NCI-H2029 treated with DMSO at 0.1 percent for 48 hours (cell line): ENCODE results near the gene IRF2.

Source experiments
- DNase-seq: peaks from one replicate; lab custom pipeline; 2025; lab: John Stamatoyannopoulos, UW

IRF2 gene

DNA sequence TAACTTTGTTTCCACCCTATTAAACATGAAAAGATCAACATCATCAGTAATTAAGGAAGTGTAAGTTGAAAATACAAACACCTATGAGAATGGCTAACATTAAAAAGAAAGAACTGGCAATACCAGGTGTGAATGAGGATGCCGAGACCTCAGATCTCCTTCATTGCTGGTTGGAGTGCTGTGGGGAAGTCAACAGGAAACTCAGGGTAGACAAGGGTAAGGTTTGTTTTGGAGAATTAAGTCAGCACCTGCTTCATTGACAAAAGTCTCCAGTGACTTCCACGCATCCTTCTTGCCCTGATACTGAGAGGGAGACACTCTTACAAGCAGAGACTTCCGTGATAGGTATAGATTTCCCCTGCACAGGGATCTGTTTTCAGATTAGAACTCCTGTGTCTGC, 106.1 kb downstream of the IRF2 start:
- no peak for DNase-seq

DNA sequence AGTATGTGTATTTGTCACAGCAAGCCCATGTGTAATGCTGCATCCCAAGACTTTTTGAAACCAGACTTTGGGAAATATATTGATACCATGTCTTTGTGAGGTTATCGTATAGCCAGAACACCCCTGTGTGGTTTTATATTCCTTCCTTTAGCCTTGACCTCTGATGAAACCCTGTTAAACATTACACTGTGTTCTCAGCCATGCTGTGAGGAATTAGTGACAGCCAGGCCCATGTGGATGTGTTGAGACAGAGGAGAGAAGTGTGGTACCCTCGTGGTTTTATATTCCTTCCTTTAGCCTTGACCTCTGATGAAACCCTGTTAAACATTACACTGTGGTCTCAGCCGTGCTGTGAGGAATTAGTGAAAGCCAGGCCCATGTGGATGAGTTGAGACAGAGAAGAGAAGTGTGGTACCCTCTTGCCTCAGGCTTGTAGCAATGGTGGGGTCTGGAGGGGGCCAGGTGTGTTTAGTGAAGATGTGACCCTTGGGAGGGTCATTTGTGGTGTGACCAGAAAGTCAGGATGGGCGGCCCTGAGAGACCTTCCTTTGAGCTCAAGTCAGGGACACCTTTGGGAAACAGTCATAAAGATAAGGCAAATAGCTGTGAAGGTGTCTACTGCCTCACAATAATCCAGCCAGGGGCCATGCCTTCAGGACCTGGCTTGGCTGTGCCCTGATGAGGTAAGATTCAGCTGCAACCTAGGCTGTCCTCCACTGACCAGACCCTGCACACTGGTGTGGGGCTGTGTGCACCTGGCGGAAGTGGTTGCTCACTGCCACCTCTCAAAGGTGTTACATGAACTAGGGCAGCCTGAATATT, 110.0 kb downstream of the IRF2 start:
- no peak for DNase-seq

DNA sequence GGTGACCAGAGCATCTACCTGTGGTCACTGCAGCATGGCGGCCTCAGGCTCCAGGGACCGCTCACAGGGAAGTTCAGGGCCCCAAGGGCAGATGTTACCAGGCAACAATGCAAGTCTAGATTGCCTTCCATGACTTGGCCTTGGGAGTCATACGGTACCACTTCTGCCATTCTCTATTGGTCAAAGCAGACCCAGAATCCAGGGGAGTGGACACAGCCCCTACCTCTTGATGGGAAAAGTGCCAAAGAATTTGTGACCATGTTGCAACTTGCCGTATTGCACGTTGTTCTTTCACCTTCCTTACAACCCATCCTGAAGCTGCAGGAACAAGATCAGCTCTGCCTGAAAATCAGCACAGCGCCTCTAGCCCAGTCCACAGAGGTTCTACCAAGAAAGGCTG, 111.1 kb downstream of the IRF2 start:
- DNase-seq = no peak

DNA sequence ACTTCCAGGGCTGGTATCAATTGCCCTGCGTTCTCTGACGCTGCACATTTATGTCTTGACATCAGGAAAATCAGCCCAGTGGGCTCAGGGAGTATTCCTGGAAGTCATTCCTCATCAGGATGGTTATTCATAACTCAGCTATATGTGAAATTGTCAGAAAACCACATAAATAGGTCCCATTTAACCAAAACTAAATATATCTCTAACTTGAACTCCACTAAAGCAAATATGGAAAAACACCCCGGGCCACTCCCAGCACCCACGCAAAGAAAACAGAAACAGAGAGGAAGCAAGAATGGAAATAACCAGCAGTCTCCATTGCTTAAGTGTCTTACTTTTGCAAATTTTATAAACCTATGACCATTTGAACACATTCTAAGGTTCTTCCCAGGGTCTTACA, 112.0 kb downstream of the IRF2 start:
- no peak for DNase-seq

DNA sequence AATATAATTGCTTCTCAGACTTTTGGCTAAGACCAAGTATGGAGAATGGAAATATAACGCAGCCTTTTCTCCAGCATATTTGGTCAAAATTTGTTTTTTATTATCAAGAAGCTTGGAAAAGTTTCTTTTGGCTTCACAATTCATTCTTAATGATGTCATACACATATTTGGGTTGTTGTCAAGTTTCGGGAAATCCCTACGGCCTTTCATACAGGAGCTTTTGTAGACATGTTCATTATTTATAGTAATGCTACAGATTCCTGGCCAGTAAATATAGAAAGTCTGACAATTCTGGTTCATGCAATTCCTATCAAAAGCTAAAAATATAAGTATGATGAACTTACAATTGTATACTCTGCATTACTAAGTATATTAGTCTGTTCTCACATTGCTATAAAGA, 112.9 kb downstream of the IRF2 start:
- DNase-seq = no peak

DNA sequence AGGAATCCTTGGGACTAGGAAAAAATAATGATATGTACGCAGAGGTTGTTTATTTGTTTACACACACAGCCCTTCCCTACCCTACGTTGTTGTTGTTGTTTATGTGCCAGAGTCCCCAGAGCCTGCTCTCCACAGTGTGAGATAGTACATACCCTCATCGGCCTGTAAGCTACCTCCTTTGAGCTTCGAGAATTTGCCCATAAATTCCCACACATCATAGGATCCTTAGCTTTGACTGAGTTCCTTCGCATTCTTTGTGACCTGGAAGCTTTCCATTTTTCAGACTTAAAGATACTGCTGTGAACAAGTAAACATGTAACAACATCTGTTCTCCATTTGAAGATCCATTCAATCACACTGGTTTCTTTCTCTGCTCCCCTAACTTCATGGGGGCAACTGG, 114.5 kb downstream of the IRF2 start:
- no peak for DNase-seq

DNA sequence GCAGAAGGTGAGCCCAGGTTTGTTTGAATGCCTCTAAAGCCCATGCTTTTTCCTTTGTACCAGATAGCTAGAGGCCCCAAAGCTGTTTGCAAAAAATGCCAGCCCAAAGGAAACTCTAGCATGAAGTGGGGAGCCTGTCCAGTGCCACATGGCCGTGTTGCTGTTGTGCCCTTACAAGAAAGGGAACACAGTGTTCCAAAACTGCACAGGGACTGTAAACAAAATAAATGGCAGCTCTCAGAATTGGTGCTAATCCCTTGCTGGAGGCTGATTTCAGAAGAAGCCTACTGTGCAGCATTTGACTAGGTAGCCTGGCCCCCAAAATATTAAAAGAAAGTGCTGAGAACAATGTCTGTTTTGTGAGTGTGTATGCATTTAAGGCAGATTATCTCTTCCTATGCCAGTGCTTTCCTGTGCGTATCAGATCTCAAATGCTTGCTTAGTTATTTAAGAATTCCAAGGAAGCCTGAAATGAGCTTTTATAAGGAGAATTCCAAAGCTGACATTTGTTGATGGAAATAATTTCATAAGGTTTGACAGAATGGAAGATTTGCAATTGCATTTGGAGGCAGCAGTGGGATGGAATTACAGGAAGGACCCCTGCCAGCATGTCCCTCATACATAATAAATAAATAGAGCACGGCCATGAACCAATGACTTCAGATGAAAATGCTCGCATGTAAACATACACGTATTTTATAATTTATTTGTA, 115.7 kb downstream of the IRF2 start:
- no peak for DNase-seq

DNA sequence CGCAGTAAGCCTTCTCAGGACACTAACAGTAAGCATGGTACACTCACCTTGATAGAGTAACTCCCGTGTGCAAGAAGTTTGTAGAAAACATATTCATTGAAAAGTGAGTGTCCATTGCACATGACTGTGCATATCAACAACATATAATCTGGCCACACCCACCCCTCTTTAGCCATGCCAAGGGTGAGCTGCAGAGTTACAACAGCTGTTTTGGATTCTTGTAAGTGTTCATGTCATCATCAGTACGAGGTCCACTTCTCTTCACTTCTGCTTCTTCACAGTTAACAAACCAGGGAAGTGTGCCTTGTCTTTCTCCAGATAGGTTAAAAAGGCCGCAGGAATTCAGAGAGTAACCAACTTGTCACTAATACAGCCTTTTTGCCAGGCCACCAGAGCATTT, 116.6 kb downstream of the IRF2 start:
- DNase-seq = no peak

DNA sequence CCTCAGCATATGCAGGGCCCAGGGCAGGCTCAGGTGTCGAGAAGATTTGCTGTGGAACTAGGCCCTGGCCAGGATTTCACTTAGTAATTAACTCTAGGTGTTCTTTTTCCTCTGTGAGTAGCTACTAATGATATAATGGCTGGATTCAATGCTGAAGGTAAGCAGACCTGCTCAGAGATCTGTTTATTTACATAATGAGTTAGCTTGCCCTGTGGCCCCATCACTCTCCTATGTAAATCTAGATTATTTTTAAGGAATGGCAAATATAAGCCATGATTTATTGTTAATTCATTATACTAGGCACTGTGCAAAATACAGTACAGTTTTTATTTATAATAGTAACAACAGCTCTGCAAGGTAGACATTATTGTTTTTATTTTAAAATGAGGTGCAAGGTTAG, 117.2 kb downstream of the IRF2 start:
- no peak for DNase-seq

DNA sequence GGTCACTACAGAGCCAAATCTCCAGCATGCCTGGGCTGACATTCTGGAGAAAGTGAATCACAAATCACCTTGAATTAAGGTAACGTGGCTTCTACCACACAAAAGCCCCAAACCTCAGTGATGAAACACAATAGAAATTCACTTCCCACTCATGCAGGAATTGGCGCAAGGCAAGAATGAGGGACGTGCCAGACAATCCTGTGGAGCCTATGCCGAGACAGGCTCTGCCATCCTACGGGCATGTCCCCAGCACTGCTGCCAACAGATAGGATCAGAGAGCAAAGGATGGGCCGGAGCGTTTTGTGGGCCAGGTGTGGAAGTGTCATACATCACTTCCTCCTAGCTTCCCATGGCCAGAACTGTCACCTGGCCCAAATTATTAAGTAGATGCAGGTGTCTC, 118.0 kb downstream of the IRF2 start:
- DNase-seq = no peak

DNA sequence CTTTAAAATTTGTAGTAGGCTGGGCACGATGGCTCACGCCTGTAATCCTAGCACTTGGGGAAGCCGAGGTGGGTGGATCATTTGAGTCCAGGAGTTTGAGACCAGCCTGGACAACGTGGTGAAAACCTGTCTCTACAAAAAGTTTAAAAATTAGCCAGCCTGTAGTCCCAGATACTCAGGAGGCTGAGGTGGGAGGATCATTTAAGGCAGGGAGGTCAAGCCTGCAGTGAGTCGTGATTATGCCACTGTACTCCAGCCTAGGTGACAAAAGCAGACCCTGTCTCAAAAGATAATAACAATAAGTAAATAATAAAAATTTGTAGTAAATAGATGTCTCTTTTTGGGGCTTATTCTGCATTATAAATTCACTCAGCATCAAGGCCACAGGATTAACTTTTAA, 118.5 kb downstream of the IRF2 start:
- DNase-seq = no peak

DNA sequence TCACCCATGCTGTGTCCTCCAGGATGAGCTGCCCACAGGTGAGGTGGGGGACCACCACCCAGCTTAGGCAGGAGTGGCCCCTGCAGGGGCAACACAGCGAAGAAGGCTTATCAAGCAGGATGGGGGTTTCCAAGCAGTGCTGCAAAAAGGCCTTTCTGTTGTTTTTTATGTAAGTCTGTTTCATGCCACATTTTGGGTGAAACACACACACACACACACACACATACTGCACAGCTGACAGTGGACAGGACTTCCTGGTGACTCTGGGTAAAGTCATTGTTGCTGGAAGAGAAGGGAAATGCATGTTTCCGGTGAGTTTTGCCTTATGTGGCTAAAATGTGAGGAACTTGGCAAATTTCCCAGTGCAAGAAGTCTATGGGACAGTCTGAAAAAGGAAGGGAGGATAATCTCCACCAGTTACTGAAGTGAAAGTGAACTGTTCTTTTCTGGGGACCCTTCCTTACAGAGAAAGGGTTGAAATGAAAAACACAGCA, 119.2 kb downstream of the IRF2 start:
- DNase-seq = no peak

DNA sequence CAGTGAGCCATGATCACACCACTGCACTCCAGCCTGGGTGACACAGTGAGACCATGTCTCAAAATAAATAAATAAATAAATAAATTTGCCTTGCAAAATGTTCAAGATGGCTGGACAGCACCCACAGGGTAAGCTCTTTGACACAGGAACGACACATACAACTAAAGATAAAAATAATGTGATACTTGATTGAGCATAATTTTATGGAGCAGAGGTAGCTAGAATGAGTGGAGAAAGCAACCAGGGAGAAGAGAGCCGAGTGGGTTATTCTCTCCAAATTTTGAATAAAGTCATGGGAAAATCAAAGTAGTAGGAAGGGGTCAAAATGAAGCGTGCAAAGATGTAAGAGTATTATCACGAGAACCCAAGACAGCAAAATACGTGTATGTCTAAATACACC, 121.5 kb downstream of the IRF2 start:
- DNase-seq = no peak

DNA sequence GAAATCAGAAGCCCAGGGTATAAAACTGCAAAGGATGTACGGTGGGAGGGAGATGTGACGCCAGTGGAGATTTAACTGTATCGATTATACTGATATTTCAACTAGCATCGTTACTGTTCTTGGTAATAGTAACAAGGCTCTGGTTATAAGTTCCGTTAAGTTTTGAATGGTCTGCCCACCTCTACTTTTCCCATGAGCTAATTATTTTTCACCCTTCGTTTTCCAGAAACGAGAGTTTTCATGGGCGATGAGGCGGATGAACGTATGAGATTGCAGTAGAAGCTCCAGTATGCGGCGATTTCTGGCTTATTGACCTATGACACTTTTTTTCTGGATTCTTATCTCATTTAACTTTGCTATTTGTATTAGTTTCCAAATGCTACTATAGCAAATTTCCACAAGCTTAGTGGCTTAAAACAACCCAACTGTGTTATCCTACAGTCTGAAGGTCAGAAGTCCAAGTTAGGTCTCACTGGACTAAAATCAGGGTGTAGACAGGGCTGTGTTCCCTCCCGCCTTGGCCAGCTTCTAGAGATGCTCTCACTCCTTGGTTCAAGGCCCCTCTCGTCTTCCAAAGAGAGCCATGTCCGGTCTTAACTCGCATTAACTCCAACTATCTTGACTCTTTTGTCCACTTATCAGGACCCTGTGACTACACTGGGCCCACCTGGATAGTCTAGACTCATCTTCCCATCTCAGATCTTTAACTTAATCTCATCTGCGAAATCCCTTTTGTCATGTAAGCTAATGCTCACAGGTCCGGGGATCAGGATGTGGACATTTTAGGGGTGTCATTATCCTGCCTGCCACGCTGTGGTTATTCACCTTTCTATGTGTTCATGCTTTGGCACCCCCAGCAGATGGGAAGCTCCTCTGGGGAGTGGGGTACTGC, 122.5 kb downstream of the IRF2 start:
- no peak for DNase-seq

DNA sequence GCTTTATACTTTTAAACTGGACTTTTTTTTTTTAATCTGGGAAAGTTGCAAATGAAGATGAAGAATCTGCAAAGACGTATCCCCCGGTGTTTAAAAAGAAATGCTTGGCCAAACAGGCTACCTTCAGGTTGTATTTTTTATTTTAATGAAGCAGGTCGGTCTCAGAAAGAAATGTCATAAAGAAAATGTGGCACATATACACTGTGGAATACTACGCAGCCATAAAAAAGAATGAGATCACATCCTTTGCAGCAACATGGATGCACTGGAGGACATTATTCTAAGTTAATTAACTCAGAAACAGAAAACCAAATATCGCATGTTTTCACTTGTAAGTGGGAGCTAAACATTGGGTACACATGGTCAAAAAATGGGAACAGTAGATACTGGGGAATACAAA, 123.4 kb downstream of the IRF2 start:
- no peak for DNase-seq

DNA sequence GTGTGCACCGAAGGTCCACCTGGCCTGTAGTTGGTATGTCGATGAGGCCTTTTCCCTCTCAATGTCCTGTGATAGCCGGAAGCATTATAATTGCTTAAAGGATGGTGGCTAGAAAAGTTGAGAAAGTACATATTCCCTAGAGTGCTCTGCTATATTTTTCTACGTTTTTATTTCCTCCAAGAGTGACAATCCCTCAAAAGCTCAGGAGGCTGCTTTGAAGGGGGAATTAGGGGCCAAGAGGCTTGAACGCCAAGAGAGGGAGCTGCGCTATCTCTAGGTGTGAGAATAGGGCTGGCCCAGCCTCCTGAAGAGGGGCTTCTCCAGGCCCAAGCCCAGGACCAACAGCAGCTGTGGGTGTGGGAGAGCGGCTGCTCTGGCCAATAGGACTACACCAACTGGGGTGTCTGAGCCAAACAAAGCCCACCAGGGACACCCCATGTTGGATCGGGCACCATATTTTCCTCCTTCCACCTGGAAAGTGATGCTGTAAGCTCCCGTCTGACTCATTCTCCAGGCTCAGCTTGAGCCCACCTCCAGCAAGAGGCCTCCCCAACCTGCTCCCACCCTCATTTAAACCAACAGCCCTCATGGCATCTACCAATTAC, 124.0 kb downstream of the IRF2 start:
- no peak for DNase-seq

DNA sequence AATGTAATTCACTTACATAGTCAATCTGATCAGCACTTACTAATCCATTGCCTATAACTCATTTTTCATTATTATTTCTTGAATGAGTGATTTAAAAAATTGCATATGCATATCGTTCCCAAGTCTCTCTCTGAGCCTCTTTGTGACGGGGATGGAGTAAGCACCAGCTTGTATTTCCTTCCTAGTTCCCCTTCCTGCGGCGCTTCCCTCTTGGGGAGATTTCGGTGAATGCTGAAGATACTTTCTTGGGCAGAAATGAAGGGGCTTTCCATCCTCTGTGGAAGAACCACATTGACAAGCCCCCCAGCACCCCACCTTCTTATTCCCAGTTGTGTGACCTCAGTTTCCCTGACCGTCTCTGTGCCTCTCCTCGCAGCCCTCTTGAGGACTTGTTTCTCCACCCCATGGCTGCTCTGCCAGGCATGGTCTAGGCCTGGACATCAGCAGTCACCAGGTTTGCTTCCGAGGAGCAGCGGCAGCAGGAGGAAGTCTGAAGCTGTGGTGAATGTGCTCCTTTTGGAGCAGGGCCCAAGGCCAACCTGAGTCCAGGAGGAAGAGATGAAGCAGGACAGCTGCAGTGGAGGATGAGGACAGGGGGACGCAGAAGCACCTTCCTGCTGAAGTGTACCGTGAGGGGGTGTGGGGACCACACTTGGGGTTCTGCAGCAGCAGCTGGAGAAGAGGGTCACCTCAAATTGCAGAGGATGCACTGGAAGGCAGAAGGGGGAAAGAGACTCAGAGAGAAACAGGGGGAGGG, 124.9 kb downstream of the IRF2 start:
- DNase-seq = no peak

DNA sequence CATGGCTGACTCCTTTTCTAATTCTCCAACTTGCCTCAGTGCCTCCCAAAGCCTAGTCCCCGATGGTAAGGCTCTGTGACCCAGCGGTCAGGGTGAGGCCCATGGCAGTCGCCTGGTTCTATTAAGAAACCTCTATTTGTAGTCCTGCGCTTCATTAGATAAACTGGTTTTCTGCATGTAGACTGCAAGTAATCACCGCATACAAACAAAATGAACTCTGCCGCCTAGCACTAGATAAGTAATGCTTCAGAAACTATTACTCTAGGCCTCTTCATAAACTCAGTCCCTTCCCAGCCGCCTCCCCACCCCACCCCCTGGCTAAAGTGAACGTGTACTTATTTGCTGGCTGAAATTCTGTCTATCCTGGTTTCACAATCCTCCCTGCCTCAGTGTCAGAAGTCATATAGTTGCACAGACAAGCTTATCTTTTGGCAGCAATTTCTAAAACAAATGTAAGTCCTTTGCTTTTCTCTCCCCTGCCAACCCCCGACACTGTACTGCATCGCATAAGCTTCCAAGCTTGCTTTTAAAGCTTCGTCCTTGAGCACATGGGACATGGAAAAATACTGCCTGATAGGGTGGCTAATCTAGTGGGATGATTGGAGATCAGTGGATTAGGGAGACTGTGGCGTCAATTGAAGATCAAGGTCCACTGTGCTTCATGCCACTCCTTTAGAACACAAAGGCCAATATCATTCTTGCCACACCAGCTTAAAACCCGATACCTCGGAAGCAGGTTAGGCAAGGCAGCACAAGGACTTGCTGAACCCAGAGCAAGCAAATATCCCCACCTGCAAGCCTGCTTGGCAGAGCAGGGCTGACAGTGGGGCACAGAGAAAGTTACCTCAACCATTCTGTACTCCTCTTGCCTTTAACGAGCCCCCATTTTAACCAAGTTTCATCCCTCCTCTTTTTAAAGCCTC, 125.8 kb downstream of the IRF2 start:
- no peak for DNase-seq

DNA sequence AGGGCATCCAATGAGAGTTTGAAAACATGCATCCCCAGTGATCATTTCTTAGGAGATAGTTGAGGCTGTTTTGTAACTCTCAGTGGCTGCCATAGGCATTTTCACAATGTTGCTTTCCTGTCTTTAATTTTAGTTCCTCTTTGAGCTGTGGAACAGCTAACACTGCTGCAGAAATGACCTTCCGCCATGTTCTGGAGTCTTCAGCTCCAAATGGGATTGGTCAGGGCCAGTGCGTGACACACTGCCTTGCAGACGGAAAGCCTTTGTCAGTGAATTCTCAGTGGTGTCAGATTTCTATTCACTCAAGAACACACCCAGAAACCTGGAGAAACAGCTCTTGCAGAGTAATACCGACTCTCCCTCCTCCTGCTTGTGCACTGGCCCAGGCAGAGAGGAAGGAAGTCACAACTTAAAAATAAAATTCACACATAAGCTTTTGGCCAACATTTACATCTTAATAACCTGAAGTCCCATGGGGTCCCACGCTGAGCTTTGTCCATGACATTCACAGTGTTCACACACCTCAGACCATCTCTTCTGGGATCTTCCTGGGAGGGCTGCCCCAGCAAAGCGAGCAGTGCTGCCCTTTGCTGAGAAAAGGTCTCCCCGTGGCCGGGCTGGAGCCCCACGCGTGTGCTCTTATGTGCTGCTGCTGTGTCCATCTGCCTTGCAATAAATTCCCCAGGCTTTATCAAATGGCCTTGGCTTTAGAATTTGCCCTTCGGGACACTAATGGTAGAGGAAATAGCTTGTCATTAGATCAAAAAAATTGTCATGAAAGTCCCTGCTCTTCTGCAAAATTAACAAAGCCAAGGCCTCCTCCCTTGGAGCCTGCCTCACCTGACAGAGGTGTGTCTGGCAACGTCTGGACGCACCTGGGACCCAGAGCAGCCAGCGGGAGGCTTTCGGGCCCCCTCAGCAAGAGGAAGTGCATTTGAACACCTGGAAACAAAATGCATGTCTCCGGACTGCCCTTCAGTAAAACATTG, 126.8 kb downstream of the IRF2 start:
- no peak for DNase-seq
